H9 (cell line): Measurements from ENCODE around the gene ZMYND8. TPM values are rescaled to one million over a fixed set of nuclear protein-coding genes. Genes with fewer than 3 reads are reported as not detected.

Source experiments
- DNase-seq: peaks from one replicate; pipeline ENCODE4 v3.0.0-alpha.2; 2017
- H2AFZ ChIP-seq: one replicate; pipeline ENCODE4 v1.6.1; 2013; ENCODE audit warnings: mild to moderate bottlenecking, low read length, control low read depth, moderate library complexity
- H2AK5ac ChIP-seq: 2 replicates; pipeline ENCODE4 v1.6.1; 2013; ENCODE audit warnings: low read length, control low read depth, mixed read lengths; ENCODE audit not compliant: insufficient read length
- H2BK120ac ChIP-seq: one replicate; pipeline ENCODE4 v1.6.1; 2013; ENCODE audit warnings: low read depth, mild to moderate bottlenecking, low read length, control low read depth, inconsistent platforms; ENCODE audit not compliant: poor library complexity, severe bottlenecking
- H2BK12ac ChIP-seq: 2 replicates; pipeline ENCODE4 v1.6.1; 2013; ENCODE audit warnings: low read length, control low read depth, mixed read lengths, low read depth; ENCODE audit not compliant: insufficient read length
- H2BK15ac ChIP-seq: 2 replicates; pipeline ENCODE4 v1.6.1; 2013; ENCODE audit warnings: low read depth, low read length, control low read depth
- H2BK20ac ChIP-seq: one replicate; pipeline ENCODE4 v1.6.1; 2013; ENCODE audit warnings: low read depth, mild to moderate bottlenecking, low read length, control low read depth, inconsistent platforms; ENCODE audit not compliant: poor library complexity, severe bottlenecking
- H2BK5ac ChIP-seq: 2 replicates; pipeline ENCODE4 v1.6.1; 2013; ENCODE audit warnings: low read length, control low read depth, mixed read lengths; ENCODE audit not compliant: insufficient read length
- H3K14ac ChIP-seq: 2 replicates; pipeline ENCODE4 v1.6.1; 2013; ENCODE audit warnings: low read length, control low read depth; ENCODE audit not compliant: insufficient read depth
- H3K18ac ChIP-seq: 2 replicates; pipeline ENCODE4 v1.6.1; 2013; ENCODE audit warnings: low read depth, mild to moderate bottlenecking, mixed read lengths, low read length, control low read depth; ENCODE audit not compliant: insufficient read length
- H3K23ac ChIP-seq: 2 replicates; pipeline ENCODE4 v1.6.1; 2013; ENCODE audit warnings: low read length, control low read depth, mixed read lengths, low read depth; ENCODE audit not compliant: insufficient read length
- H3K23me2 ChIP-seq: 2 replicates; pipeline ENCODE4 v1.6.1; 2013; ENCODE audit warnings: low read depth, mild to moderate bottlenecking, mixed read lengths, low read length, control low read depth; ENCODE audit not compliant: insufficient read length, poor library complexity, severe bottlenecking
- H3K27ac ChIP-seq: 2 replicates; pipeline ENCODE4 v1.5.1; 2013; ENCODE audit warnings: low read length, control low read depth, mixed read lengths, low read depth; ENCODE audit not compliant: insufficient read length
- H3K27me3 ChIP-seq: 2 replicates; pipeline ENCODE4 v1.6.1; 2013; ENCODE audit warnings: low read length, control low read depth, inconsistent platforms; ENCODE audit not compliant: insufficient read depth
- H3K4ac ChIP-seq: 2 replicates; pipeline ENCODE4 v1.6.1; 2013; ENCODE audit warnings: low read depth, mild to moderate bottlenecking, control low read depth, inconsistent platforms, low read length, moderate library complexity
- H3K4me1 ChIP-seq: 2 replicates; pipeline ENCODE4 v1.6.1; 2013; ENCODE audit warnings: low read length, control low read depth, inconsistent platforms; ENCODE audit not compliant: insufficient read depth
- H3K4me2 ChIP-seq: 2 replicates; pipeline ENCODE4 v1.6.1; 2013; ENCODE audit warnings: low read length, control low read depth, mixed read lengths; ENCODE audit not compliant: insufficient read length, insufficient read depth
- H3K56ac ChIP-seq: 2 replicates; pipeline ENCODE4 v1.6.1; 2013; ENCODE audit warnings: low read depth, mild to moderate bottlenecking, mixed read lengths, low read length, control low read depth; ENCODE audit not compliant: insufficient read length
- H3K79me1 ChIP-seq: 2 replicates; pipeline ENCODE4 v1.6.1; 2013; ENCODE audit warnings: low read depth, mild to moderate bottlenecking, moderate library complexity, low read length, control low read depth, inconsistent platforms; ENCODE audit not compliant: insufficient read depth, poor library complexity, severe bottlenecking
- H3K79me2 ChIP-seq: 2 replicates; pipeline ENCODE4 v1.6.1; 2013; ENCODE audit warnings: low read length, control low read depth, inconsistent platforms; ENCODE audit not compliant: insufficient read depth
- H3K9ac ChIP-seq: 2 replicates; pipeline ENCODE4 v1.6.1; 2013; ENCODE audit warnings: low read length, control low read depth, mixed read lengths; ENCODE audit not compliant: insufficient read length; ENCODE audit errors: extremely low read depth
- H3K9me3 ChIP-seq: one replicate; pipeline ENCODE4 v1.6.1; 2013; ENCODE audit warnings: low read depth, low read length, inconsistent platforms; ENCODE audit not compliant: control insufficient read depth
- H3T11ph ChIP-seq: one replicate; pipeline ENCODE4 v1.6.1; 2013; ENCODE audit warnings: mild to moderate bottlenecking, low read length, control low read depth, inconsistent platforms
- H4K20me1 ChIP-seq: one replicate; pipeline ENCODE4 v1.6.1; 2013; ENCODE audit not compliant: control insufficient read depth, insufficient read length, insufficient read depth
- H4K5ac ChIP-seq: 2 replicates; pipeline ENCODE4 v1.6.1; 2013; ENCODE audit warnings: low read depth, mild to moderate bottlenecking, mixed read lengths, low read length, control low read depth; ENCODE audit not compliant: insufficient read length
- H4K8ac ChIP-seq: replicated peaks from 2 replicates; pipeline ENCODE4 v1.6.1; 2013; ENCODE audit warnings: low read length, control low read depth, mixed read lengths, low read depth; ENCODE audit not compliant: insufficient read length
- H4K91ac ChIP-seq: 2 replicates; pipeline ENCODE4 v1.6.1; 2013; ENCODE audit warnings: low read depth, mild to moderate bottlenecking, moderate library complexity, mixed read lengths, low read length, control low read depth; ENCODE audit not compliant: insufficient read length
- H3K27ac Mint-ChIP-seq, 3 experiments: 2 replicates in 2 of 3; 3 replicates in 1 of 3; pipeline ENCODE4 v1.8.0; 2020 to 2021; ENCODE audit warnings: mixed read lengths in 3 of 3, mild to moderate bottlenecking in 1 of 3, moderate library complexity in 1 of 3
- H3K27me3 Mint-ChIP-seq: 2 replicates; pipeline ENCODE4 v1.8.0; 2021; ENCODE audit warnings: low read depth, mild to moderate bottlenecking, moderate library complexity, mixed read lengths
- H3K36me3 Mint-ChIP-seq, 3 experiments: 2 replicates in 2 of 3; 3 replicates in 1 of 3; pipeline ENCODE4 v1.8.0; 2020 to 2021; ENCODE audit warnings: low read depth in 3 of 3, mixed read lengths in 3 of 3; ENCODE audit not compliant: insufficient read depth in 1 of 3
- H3K4me1 Mint-ChIP-seq, 2 experiments: 2 replicates each; pipeline ENCODE4 v1.8.0; 2020; ENCODE audit warnings: mixed read lengths in 2 of 2
- H3K4me3 Mint-ChIP-seq, 2 experiments: 2 replicates in 1 of 2; 3 replicates in 1 of 2; pipeline ENCODE4 v1.8.0; 2020 to 2021; ENCODE audit warnings: mild to moderate bottlenecking in 2 of 2, mixed read lengths in 2 of 2, moderate library complexity in 1 of 2
- H3K9me3 Mint-ChIP-seq, 2 experiments: 2 replicates in 1 of 2; 3 replicates in 1 of 2; pipeline ENCODE4 v1.8.0; 2020; ENCODE audit warnings: mild to moderate bottlenecking in 2 of 2, mixed read lengths in 2 of 2, moderate library complexity in 1 of 2
- WGBS: extraction: QIAGEN DNeasy Blood & Tissue Kit; methylation state at CpG from one replicate; pipeline ENCODE4 v1.1.7; 2013; ENCODE audit warnings: missing lambda C conversion rate, low lambda C conversion rate, mixed read lengths; ENCODE audit not compliant: insufficient read length; ENCODE audit errors: extremely low coverage; 5-methylcytosine and 5-hydroxymethylcytosine counted together
- total RNA-seq: library from RNA; stranded (reverse); gene quantifications from 2 replicates; pipeline ENCODE4 v1.2.1, GENCODE V29; 2021
- TF ChIP-seq, protein P1 (sequence below): fragments of 200-600 bp; sonication (generic); conservative IDR thresholded peaks from 3 replicates; pipeline ENCODE4 v1.8.0; 2021; ENCODE audit warnings: antibody characterized with exemption, mild to moderate bottlenecking

The ZMYND8 gene
- total RNA-seq, 1 experiment from 2014 or later: 158 TPM

- Histone ChIP-seq H2BK12ac (no peak overlapping the region), H2BK20ac (no peak overlapping the region), H2AK5ac (no peak overlapping the region), H3K4me2 (no peak overlapping the region), H3K27ac (no peak overlapping the region), H4K91ac (no peak overlapping the region), H4K20me1 (no peaks in the 10 kb centered on the region), H2BK120ac (no peak overlapping the region), H3K79me1 (no peaks in the 10 kb centered on the region), H3K23ac (no peak overlapping the region), H3K4me1 (no peaks in the 10 kb centered on the region), H3K23me2 (no peaks in the 10 kb centered on the region), H3K9ac (no peak overlapping the region), H2BK5ac (no peak overlapping the region), H3K56ac (no peak overlapping the region), H3K4ac (no peak overlapping the region), H3T11ph (no peak overlapping the region), H3K9me3 (no peaks in the 10 kb centered on the region), H3K18ac (no peak overlapping the region), H2BK15ac (no peak overlapping the region), H4K8ac (no peak overlapping the region), H4K5ac (no peak overlapping the region), H3K79me2 (no peaks in the 10 kb centered on the region), H3K14ac (no peak overlapping the region), H2AFZ (no peak overlapping the region), H3K27me3 (no peaks in the 10 kb centered on the region)
- H3K36me3 Mint-ChIP-seq: peaks cover 0 to 5% (median 3%) of the 10 kb centered on the region in 3 experiments; a peak in 5 of 7 replicates
- H3K9me3 Mint-ChIP-seq: peaks cover 0 to 5% of the 10 kb centered on the region in 2 experiments; a peak in 4 of 5 replicates
- peaks cover 3% of the 10 kb centered on the region for H3K27me3 Mint-ChIP-seq
- H3K4me1 Mint-ChIP-seq: peaks cover 3 to 10% of the 10 kb centered on the region in 2 experiments; a peak in 2 of 4 replicates
- H3K4me3 Mint-ChIP-seq: no peak overlapping the region
- H3K27ac Mint-ChIP-seq: peak overlapping the region in 1 of 3 experiments; percentile 6; a peak in 2 of 7 replicates
- WGBS: no CpG with 5 or more reads among the region's 13 CpGs
- TF ChIP-seq, protein P1, sequence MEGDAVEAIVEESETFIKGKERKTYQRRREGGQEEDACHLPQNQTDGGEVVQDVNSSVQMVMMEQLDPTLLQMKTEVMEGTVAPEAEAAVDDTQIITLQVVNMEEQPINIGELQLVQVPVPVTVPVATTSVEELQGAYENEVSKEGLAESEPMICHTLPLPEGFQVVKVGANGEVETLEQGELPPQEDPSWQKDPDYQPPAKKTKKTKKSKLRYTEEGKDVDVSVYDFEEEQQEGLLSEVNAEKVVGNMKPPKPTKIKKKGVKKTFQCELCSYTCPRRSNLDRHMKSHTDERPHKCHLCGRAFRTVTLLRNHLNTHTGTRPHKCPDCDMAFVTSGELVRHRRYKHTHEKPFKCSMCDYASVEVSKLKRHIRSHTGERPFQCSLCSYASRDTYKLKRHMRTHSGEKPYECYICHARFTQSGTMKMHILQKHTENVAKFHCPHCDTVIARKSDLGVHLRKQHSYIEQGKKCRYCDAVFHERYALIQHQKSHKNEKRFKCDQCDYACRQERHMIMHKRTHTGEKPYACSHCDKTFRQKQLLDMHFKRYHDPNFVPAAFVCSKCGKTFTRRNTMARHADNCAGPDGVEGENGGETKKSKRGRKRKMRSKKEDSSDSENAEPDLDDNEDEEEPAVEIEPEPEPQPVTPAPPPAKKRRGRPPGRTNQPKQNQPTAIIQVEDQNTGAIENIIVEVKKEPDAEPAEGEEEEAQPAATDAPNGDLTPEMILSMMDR: no peak
- DNase-seq: no peak
Observed at GRCh38 chr20:47164140-47164539, 192.4 kb downstream of the ZMYND8 start.
